ENCODE data around the gene ME1.
"Not testable (repeated sequence)": the region's sequence is repeated elsewhere in the genome, so short reads cannot be mapped to it uniquely, and the experiment has no call there.

Gene ME1

GRCh38 chr6:83467620-83468036, 36.8 kb upstream of the ME1 start:
- Histone ChIP-seq H3K4me2 (peak overlapping the region in 7 of 11 experiments; percentile 46 to 69 (median 62); a peak in 13 of 22 replicates), H4K20me1 (no peaks in the 10 kb centered on the region), H3K9ac (peak overlapping the region in 6 of 11 experiments; percentile 13 to 70 (median 54); a peak in 8 of 22 replicates), H3K9me3 (replicated peaks in 1 of 11) (no peaks in the 10 kb centered on the region), H3K4me1 (peaks cover 0 to 93% (median 8%) of the 10 kb centered on the region in 10 experiments; a peak in 11 of 20 replicates), H3K27me3 (no peaks in the 10 kb centered on the region), H3K27ac (peak overlapping the region in 9 of 11 experiments; percentile 31 to 85 (median 66); a peak in 17 of 22 replicates), H3K4me3 (no peak overlapping the region), H3K36me3 (no peaks in the 10 kb centered on the region)
- TF ChIP-seq Cebpa-rat (IDR thresholded peaks at IDR 0.05), result no peak

- Histone ChIP-seq H3K4me2 (peak overlapping the region in 4 of 11 experiments; percentile 55 to 68 (median 62); a peak in 7 of 22 replicates), H3K27me3 (no peaks in the 10 kb centered on the region), H3K9ac (no peak overlapping the region), H3K4me3 (no peak overlapping the region), H3K36me3 (no peaks in the 10 kb centered on the region), H4K20me1 (no peaks in the 10 kb centered on the region), H3K9me3 (replicated peaks in 1 of 11) (no peaks in the 10 kb centered on the region), H3K4me1 (peaks cover 0 to 89% (median 8%) of the 10 kb centered on the region in 10 experiments; a peak in 11 of 20 replicates), H3K27ac (peak overlapping the region in 4 of 11 experiments; percentile 73 to 85 (median 81); a peak in 6 of 22 replicates)
- TF ChIP-seq Cebpa-rat (IDR thresholded peaks at IDR 0.05), result no peak
These were observed 35.5 kb upstream of the ME1 start for GRCh38 chr6:83466328-83466727.

- Histone ChIP-seq H3K27me3 (no peaks in the 10 kb centered on the region), H3K9me3 (replicated peaks in 1 of 11) (no peaks in the 10 kb centered on the region), H4K20me1 (no peaks in the 10 kb centered on the region), H3K4me2 (peak overlapping the region in 4 of 11 experiments; percentile 7 to 60 (median 54); a peak in 6 of 22 replicates), H3K4me3 (no peak overlapping the region), H3K27ac (peak overlapping the region in 4 of 11 experiments; percentile 37 to 68 (median 58); a peak in 7 of 22 replicates), H3K4me1 (peaks cover 0 to 85% (median 13%) of the 10 kb centered on the region in 10 experiments; a peak in 12 of 20 replicates), H3K9ac (peak overlapping the region in 2 of 11 experiments; percentile 31 to 40; a peak in 1 of 22 replicates), H3K36me3 (no peaks in the 10 kb centered on the region)
- TF ChIP-seq Cebpa-rat (IDR thresholded peaks at IDR 0.05), result no peak
These were observed 33.7 kb upstream of the ME1 start for GRCh38 chr6:83464381-83465140.

- H3K4me2 ChIP-seq, result peak overlapping the region in 4 of 11 experiments; percentile 7 to 60 (median 54); a peak in 5 of 22 replicates
These were observed 33.0 kb upstream of the ME1 start for GRCh38 chr6:83463886-83464285.

GRCh38 chr6:83462524-83462923, 31.7 kb upstream of the ME1 start:
- no peak overlapping the region for H3K4me3 ChIP-seq
- peak overlapping the region in 2 of 11 experiments; percentile 28 to 55; a peak in 2 of 22 replicates for H3K4me2 ChIP-seq
- H4K20me1 ChIP-seq, result no peaks in the 10 kb centered on the region
- no peak overlapping the region for H3K9ac ChIP-seq
- H3K27me3 ChIP-seq, result no peaks in the 10 kb centered on the region
- no peaks in the 10 kb centered on the region for H3K36me3 ChIP-seq
- peaks cover 0 to 85% (median 22%) of the 10 kb centered on the region in 10 experiments; a peak in 13 of 20 replicates for H3K4me1 ChIP-seq
- no peak for TF ChIP-seq Cebpa-rat (IDR thresholded peaks at IDR 0.05)
- no peak overlapping the region for H3K27ac ChIP-seq
- no peaks in the 10 kb centered on the region for H3K9me3 ChIP-seq (replicated peaks in 1 of 11)

More at GRCh38 chr6:83463886-83464285, 33.0 kb upstream of the ME1 start:
- Histone ChIP-seq H3K4me3 (no peak overlapping the region), H3K27me3 (no peaks in the 10 kb centered on the region), H3K9me3 (replicated peaks in 1 of 11) (no peaks in the 10 kb centered on the region), H3K4me1 (peaks cover 0 to 85% (median 20%) of the 10 kb centered on the region in 10 experiments; a peak in 13 of 20 replicates), H3K9ac (peak overlapping the region in 2 of 11 experiments; percentile 31 to 40; a peak in 1 of 22 replicates), H3K36me3 (no peaks in the 10 kb centered on the region), H4K20me1 (no peaks in the 10 kb centered on the region), H3K27ac (peak overlapping the region in 4 of 11 experiments; percentile 37 to 68 (median 58); a peak in 7 of 22 replicates)
- TF ChIP-seq Cebpa-rat (IDR thresholded peaks at IDR 0.05), result no peak

- Histone ChIP-seq H3K4me2 (peak overlapping the region in 2 of 11 experiments; percentile 28 to 53; a peak in 4 of 22 replicates), H3K27ac (no peak overlapping the region), H4K20me1 (no peaks in the 10 kb centered on the region), H3K9ac (no peak overlapping the region), H3K9me3 (replicated peaks in 1 of 11) (no peaks in the 10 kb centered on the region), H3K4me1 (peaks cover 0 to 78% (median 13%) of the 10 kb centered on the region in 10 experiments; a peak in 13 of 20 replicates), H3K4me3 (no peak overlapping the region), H3K27me3 (no peaks in the 10 kb centered on the region), H3K36me3 (no peaks in the 10 kb centered on the region)
- no peak for TF ChIP-seq Cebpa-rat (IDR thresholded peaks at IDR 0.05)
These were observed 30.6 kb upstream of the ME1 start for GRCh38 chr6:83461438-83461837.

- no peaks in the 10 kb centered on the region for H4K20me1 ChIP-seq
- no peak for TF ChIP-seq Cebpa-rat (IDR thresholded peaks at IDR 0.05)
These were observed 28.8 kb upstream of the ME1 start for GRCh38 chr6:83459663-83460062.

GRCh38 chr6:83450015-83450414, 19.2 kb upstream of the ME1 start:
- H3K9ac ChIP-seq; H3K36me3 ChIP-seq; H3K9me3 ChIP-seq (replicated peaks in 1 of 11); H4K20me1 ChIP-seq; H3K4me1 ChIP-seq; H3K4me3 ChIP-seq; H3K27me3 ChIP-seq; H3K27ac ChIP-seq; H3K4me2 ChIP-seq: not testable (repeated sequence)

More at GRCh38 chr6:83459663-83460062, 28.8 kb upstream of the ME1 start:
- peaks cover 0 to 60% (median 13%) of the 10 kb centered on the region in 10 experiments; a peak in 13 of 20 replicates for H3K4me1 ChIP-seq
- H3K4me2 ChIP-seq, result peak overlapping the region in 7 of 11 experiments; percentile 48 to 74 (median 66); a peak in 14 of 22 replicates
- H3K9me3 ChIP-seq (replicated peaks in 1 of 11), result no peaks in the 10 kb centered on the region
- H3K27ac ChIP-seq, result peak overlapping the region in 6 of 11 experiments; percentile 18 to 73 (median 62); a peak in 11 of 22 replicates
- no peaks in the 10 kb centered on the region for H3K36me3 ChIP-seq
- peak overlapping the region in 1 of 11 experiments; percentile 50; a peak in 4 of 22 replicates for H3K9ac ChIP-seq
- H3K4me3 ChIP-seq, result no peak overlapping the region
- no peaks in the 10 kb centered on the region for H3K27me3 ChIP-seq

GRCh38 chr6:83444086-83444699, 13.3 kb upstream of the ME1 start:
- peak overlapping the region in 7 of 11 experiments; percentile 16 to 50 (median 46); a peak in 13 of 22 replicates for H3K4me2 ChIP-seq
- not testable (repeated sequence) for H3K27me3 ChIP-seq; H3K9me3 ChIP-seq (replicated peaks in 1 of 11); H3K4me3 ChIP-seq; H3K9ac ChIP-seq; H3K36me3 ChIP-seq; H4K20me1 ChIP-seq
- H3K4me1 ChIP-seq, result peaks cover 0 to 29% (median 13%) of the 10 kb centered on the region in 10 experiments; a peak in 13 of 20 replicates
- peak overlapping the region in 3 of 11 experiments; percentile 53 to 61 (median 56); a peak in 3 of 22 replicates for H3K27ac ChIP-seq
